Panc1 (cell line): Measurements from ENCODE around the gene NFAM1. TPM values are rescaled to one million over a fixed set of nuclear protein-coding genes. Genes with fewer than 3 reads are reported as not detected.

Source experiments
- ATAC-seq: fragments of 200-7000 bp; cut with Tn5 transposase; 2 replicates; pipeline ENCODE4 v1.9.1; 2020; ENCODE audit warnings: mild to moderate bottlenecking, moderate library complexity
- BruUV-seq: library from RNA; stranded (reverse); fragments of 400-500 nt; replicated peaks from 2 replicates; lab custom pipeline; 2021; lab: Mats Ljungman, UMichigan
- CTCF ChIA-PET: fragments of 300-600 bp; sonication (Branson Sonifier 250); formaldehyde crosslinking; loops from one replicate; lab custom pipeline; 2022; ENCODE audit warnings: antibody characterized with exemption; lab: Charles Lee
- POLR2A ChIA-PET: fragments of 300-600 bp; sonication (Branson Sonifier 250); formaldehyde crosslinking; loops from one replicate; lab custom pipeline; 2022; ENCODE audit warnings: antibody characterized with exemption; lab: Charles Lee
- DNase-seq: peaks from one replicate; pipeline ENCODE4 v3.0.0-alpha.2; 2010; ENCODE audit warnings: low read depth, low spot score
- H3K27ac ChIP-seq: 2 replicates; pipeline ENCODE4 v1.5.1; 2011; ENCODE audit warnings: mild to moderate bottlenecking, low read length, inconsistent platforms
- H3K27me3 ChIP-seq: fragments of 200-500 bp; sonication (Bioruptor generic); 2 replicates; pipeline ENCODE4 v1.6.0; 2014; ENCODE audit warnings: low read length, inconsistent platforms; ENCODE audit not compliant: control insufficient read depth, insufficient read depth
- H3K36me3 ChIP-seq: fragments of 200-500 bp; sonication (Bioruptor generic); 2 replicates; pipeline ENCODE4 v1.5.1; 2014; ENCODE audit warnings: inconsistent platforms, mild to moderate bottlenecking, low read length, moderate library complexity; ENCODE audit not compliant: control insufficient read depth, insufficient read depth
- H3K4me1 ChIP-seq: 2 replicates; pipeline ENCODE4 v1.5.1; 2011; ENCODE audit warnings: inconsistent platforms, mild to moderate bottlenecking, low read length, moderate library complexity; ENCODE audit not compliant: control insufficient read depth, insufficient read depth
- H3K4me3 ChIP-seq, 2 experiments: 2 replicates each; pipeline ENCODE4 v1.5.1; 2011 to 2012; ENCODE audit warnings: low read depth in 2 of 2, low read length in 2 of 2, mild to moderate bottlenecking in 2 of 2, inconsistent platforms in 1 of 2, moderate library complexity in 1 of 2
- H3K9me3 ChIP-seq: fragments of 200-500 bp; sonication (Bioruptor generic); 2 replicates; pipeline ENCODE4 v1.5.1; 2014; ENCODE audit warnings: low read depth, mild to moderate bottlenecking, inconsistent platforms, low read length, moderate library complexity; ENCODE audit not compliant: control insufficient read depth, insufficient read depth
- CTCF ChIP-seq: fragments of 450-650 bp; IDR thresholded peaks from 2 replicates; pipeline ENCODE4 v1.5.1; 2017; ENCODE audit warnings: mild to moderate bottlenecking
- POLR2AphosphoS5 ChIP-seq: IDR thresholded peaks from 2 replicates; pipeline ENCODE4 v1.6.1; 2012; ENCODE audit warnings: mild to moderate bottlenecking, low read depth, low read length, moderate library complexity
- SIN3A ChIP-seq: IDR thresholded peaks from 2 replicates; pipeline ENCODE4 v1.6.1; 2012; ENCODE audit warnings: low read depth, mild to moderate bottlenecking, low read length, moderate library complexity, borderline replicate concordance; ENCODE audit not compliant: insufficient read depth
- TCF7L2 ChIP-seq: IDR thresholded peaks from 2 replicates; pipeline ENCODE4 v1.6.1; 2011; ENCODE audit warnings: mild to moderate bottlenecking, low read depth, low read length, inconsistent platforms
- in situ Hi-C: cut with HindIII; loops from 2 replicates; pipeline ENCODE4 v1.10.0; 2016; ENCODE audit warnings: low sequenced_read_pairs, low pct_unique_long_range_greater_than_20kb
- intact Hi-C: fragments of 100-400 bp; cut with micrococcal nuclease; formaldehyde crosslinking; loops from one replicate; pipeline ENCODE4 v1.10.0; 2022; ENCODE audit not compliant: unreplicated experiment
- total RNA-seq: library from RNA; stranded (reverse); gene quantifications from one replicate; pipeline ENCODE4 v1.2.1, GENCODE V29; 2021; ENCODE audit not compliant: unreplicated experiment
- TF ChIP-seq, protein P1 (sequence below), 2 experiments: IDR thresholded peaks; 2 replicates each; pipeline ENCODE4 v1.6.1; 2011 to 2012; ENCODE audit warnings: low read depth in 2 of 2, control low read depth in 1 of 2, low read length in 1 of 2, mild to moderate bottlenecking in 1 of 2, moderate library complexity in 1 of 2; ENCODE audit not compliant: insufficient read depth in 1 of 2

The NFAM1 gene
- total RNA-seq, 1 experiment from 2014 or later: 0.41 TPM

- CTCF ChIA-PET: no interaction called here
- peaks cover 23% of the 10 kb centered on the region for H3K4me1 ChIP-seq
- no peaks in the 10 kb centered on the region for H3K27me3 ChIP-seq
- intact Hi-C loops (no loop called here), in situ Hi-C loops (no loop called here)
- no peak for ATAC-seq
- no peak overlapping the region for H3K4me3 ChIP-seq
- H3K9me3 ChIP-seq: no peaks in the 10 kb centered on the region
- no peaks in the 10 kb centered on the region; the same call in 1 of the 2 replicates for H3K36me3 ChIP-seq
- DNase-seq: no peak
- TF ChIP-seq, protein P1, sequence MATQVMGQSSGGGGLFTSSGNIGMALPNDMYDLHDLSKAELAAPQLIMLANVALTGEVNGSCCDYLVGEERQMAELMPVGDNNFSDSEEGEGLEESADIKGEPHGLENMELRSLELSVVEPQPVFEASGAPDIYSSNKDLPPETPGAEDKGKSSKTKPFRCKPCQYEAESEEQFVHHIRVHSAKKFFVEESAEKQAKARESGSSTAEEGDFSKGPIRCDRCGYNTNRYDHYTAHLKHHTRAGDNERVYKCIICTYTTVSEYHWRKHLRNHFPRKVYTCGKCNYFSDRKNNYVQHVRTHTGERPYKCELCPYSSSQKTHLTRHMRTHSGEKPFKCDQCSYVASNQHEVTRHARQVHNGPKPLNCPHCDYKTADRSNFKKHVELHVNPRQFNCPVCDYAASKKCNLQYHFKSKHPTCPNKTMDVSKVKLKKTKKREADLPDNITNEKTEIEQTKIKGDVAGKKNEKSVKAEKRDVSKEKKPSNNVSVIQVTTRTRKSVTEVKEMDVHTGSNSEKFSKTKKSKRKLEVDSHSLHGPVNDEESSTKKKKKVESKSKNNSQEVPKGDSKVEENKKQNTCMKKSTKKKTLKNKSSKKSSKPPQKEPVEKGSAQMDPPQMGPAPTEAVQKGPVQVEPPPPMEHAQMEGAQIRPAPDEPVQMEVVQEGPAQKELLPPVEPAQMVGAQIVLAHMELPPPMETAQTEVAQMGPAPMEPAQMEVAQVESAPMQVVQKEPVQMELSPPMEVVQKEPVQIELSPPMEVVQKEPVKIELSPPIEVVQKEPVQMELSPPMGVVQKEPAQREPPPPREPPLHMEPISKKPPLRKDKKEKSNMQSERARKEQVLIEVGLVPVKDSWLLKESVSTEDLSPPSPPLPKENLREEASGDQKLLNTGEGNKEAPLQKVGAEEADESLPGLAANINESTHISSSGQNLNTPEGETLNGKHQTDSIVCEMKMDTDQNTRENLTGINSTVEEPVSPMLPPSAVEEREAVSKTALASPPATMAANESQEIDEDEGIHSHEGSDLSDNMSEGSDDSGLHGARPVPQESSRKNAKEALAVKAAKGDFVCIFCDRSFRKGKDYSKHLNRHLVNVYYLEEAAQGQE (IDR thresholded peaks at IDR 0.05; ENCODE audit: insufficient read depth in 1 of 2, low read depth in 2 of 2, low read length in 1 of 2): no peak
- TF ChIP-seq TCF7L2 (no peak), CTCF (no peak), SIN3A (no peak), POLR2AphosphoS5 (no peak)
- POLR2A ChIA-PET: no interaction called here
- no TSS peak for BruUV-seq
- no peak overlapping the region for H3K27ac ChIP-seq
Observed at GRCh38 chr22:42365942-42366695, 66.1 kb downstream of the NFAM1 start.

- no peaks in the 10 kb centered on the region for H3K9me3 ChIP-seq
- H3K36me3 ChIP-seq: no peaks in the 10 kb centered on the region; the same call in 1 of the 2 replicates
- H3K27ac ChIP-seq: 0 out of 2 replicates have a peak overlapping the region, but pooled peaks have one; percentile 34
- no peak overlapping the region for H3K4me3 ChIP-seq
- intact Hi-C loops (no loop called here), in situ Hi-C loops (no loop called here)
- no TSS peak for BruUV-seq
- TF ChIP-seq CTCF (no peak), TCF7L2 (no peak), POLR2AphosphoS5 (no peak)
- TF ChIP-seq, protein P1 (IDR thresholded peaks at IDR 0.05; ENCODE audit: insufficient read depth in 1 of 2, low read depth in 2 of 2, low read length in 1 of 2): no peak
- CTCF ChIA-PET: no interaction called here
- no peak for ATAC-seq
- H3K27me3 ChIP-seq: no peaks in the 10 kb centered on the region
- DNase-seq: no peak
- POLR2A ChIA-PET: no interaction called here
- peaks cover 23% of the 10 kb centered on the region for H3K4me1 ChIP-seq
Observed at GRCh38 chr22:42365111-42365865, 66.9 kb downstream of the NFAM1 start.
